ENCODE measurements around the gene GDA. TPM values are rescaled to one million over a fixed set of nuclear protein-coding genes. Genes with fewer than 3 reads are reported as not detected.
A peak's percentile ranks its signal among the peaks of the same experiment; 100 is the strongest.

GDA gene
- total RNA-seq, 1 experiment from 2014 or later: 142 TPM

- no peak overlapping the region for H2AFZ ChIP-seq
- TF ChIP-seq CTCF (conservative IDR thresholded peaks at IDR 0.05) (peak; percentile 65), EZH2 (IDR thresholded peaks at IDR 0.05; ENCODE audit: low read depth) (no peak)
- no peak overlapping the region for H3K27ac ChIP-seq
- POLR2A ChIA-PET (ENCODE audit: unreplicated experiment): no interaction called here
- H3K4me2 ChIP-seq: no peak overlapping the region
- no peaks in the 10 kb centered on the region for H3K27me3 ChIP-seq (ENCODE audit: insufficient read depth, low read depth)
- no peaks in the 10 kb centered on the region for H3K36me3 ChIP-seq (ENCODE audit: low read depth)
- H3K4me1 ChIP-seq (replicated peaks; ENCODE audit: insufficient read depth): no peaks in the 10 kb centered on the region
- CTCF ChIA-PET: interaction anchor here (0.5 kb wide), 1 partner anchor 289 kb away, joined by 3 read pairs; no protein-coding TSS in a partner anchor
- no peak overlapping the region for H3K4me3 ChIP-seq
- H4K20me1 ChIP-seq (ENCODE audit: insufficient read depth): 0 out of 2 replicates have a peak, but pooled peaks cover 3% of the 10 kb centered on the region
- H3K79me2 ChIP-seq (ENCODE audit: low read depth): no peaks in the 10 kb centered on the region
- no peaks in the 10 kb centered on the region for H3K9me2 ChIP-seq (ENCODE audit: insufficient read depth)
- peak in 1 of 2 experiments; percentile 15 for DNase-seq
- intact Hi-C loops (cut with micrococcal nuclease; ENCODE audit: unreplicated experiment): loop anchor here (5.0 kb wide), 2 partner anchors 51 to 166 kb away; no protein-coding TSS in a partner anchor
- H3K9me3 ChIP-seq (ENCODE audit: insufficient read depth, low read depth): no peaks in the 10 kb centered on the region
- H3F3A ChIP-seq (ENCODE audit: insufficient read depth, low read depth): no peaks in the 10 kb centered on the region
- no TSS peak for BruUV-seq (replicated peaks)
Observed at GRCh38 chr9:72203205-72203803, 54.1 kb downstream of the GDA start.

- H3K4me3 ChIP-seq: no peak overlapping the region
- no peaks in the 10 kb centered on the region for H3K36me3 ChIP-seq (ENCODE audit: low read depth)
- POLR2A ChIA-PET (ENCODE audit: unreplicated experiment): interaction anchor here (0.7 kb wide), 1 partner anchor 411 kb away, joined by 4 read pairs; no protein-coding TSS in a partner anchor
- no peaks in the 10 kb centered on the region for H3K9me3 ChIP-seq (ENCODE audit: insufficient read depth, low read depth)
- no peaks in the 10 kb centered on the region for H3K9me2 ChIP-seq (ENCODE audit: insufficient read depth)
- H3K4me1 ChIP-seq (replicated peaks; ENCODE audit: insufficient read depth): no peaks in the 10 kb centered on the region
- DNase-seq: no peak
- no TSS peak for BruUV-seq (replicated peaks)
- no peak overlapping the region for H3K4me2 ChIP-seq
- no peaks in the 10 kb centered on the region for H3K79me2 ChIP-seq (ENCODE audit: low read depth)
- H4K20me1 ChIP-seq (ENCODE audit: insufficient read depth): 0 out of 2 replicates have a peak, but pooled peaks cover 3% of the 10 kb centered on the region
- intact Hi-C loops (cut with micrococcal nuclease; ENCODE audit: unreplicated experiment): loop anchor here (5.0 kb wide), 2 partner anchors 52 to 167 kb away; no protein-coding TSS in a partner anchor
- no peak overlapping the region for H2AFZ ChIP-seq
- TF ChIP-seq EZH2 (IDR thresholded peaks at IDR 0.05; ENCODE audit: low read depth): no peak
- TF ChIP-seq CTCF (conservative IDR thresholded peaks at IDR 0.05): no peak
- H3K27me3 ChIP-seq (ENCODE audit: insufficient read depth, low read depth): no peaks in the 10 kb centered on the region
- CTCF ChIA-PET: interaction anchor here (0.6 kb wide), 1 partner anchor 13 kb away, joined by 3 read pairs; no protein-coding TSS in a partner anchor
- H3F3A ChIP-seq (ENCODE audit: insufficient read depth, low read depth): no peaks in the 10 kb centered on the region
- no peak overlapping the region for H3K27ac ChIP-seq
Observed at GRCh38 chr9:72204062-72204461, 54.8 kb downstream of the GDA start.

GRCh38 chr9:72205513-72205912 lies 56.3 kb downstream of the GDA start:
- Histone ChIP-seq H3K27ac (no peak overlapping the region), H3K36me3 (ENCODE audit: low read depth) (peaks cover 5% of the 10 kb centered on the region; the same call in 1 of the 2 replicates), H3K79me2 (ENCODE audit: low read depth) (no peaks in the 10 kb centered on the region), H2AFZ (no peak overlapping the region), H3K4me2 (no peak overlapping the region), H3K4me3 (no peak overlapping the region), H3K9me3 (ENCODE audit: insufficient read depth, low read depth) (no peaks in the 10 kb centered on the region), H4K20me1 (ENCODE audit: insufficient read depth) (0 out of 2 replicates have a peak, but pooled peaks cover 3% of the 10 kb centered on the region), H3F3A (ENCODE audit: insufficient read depth, low read depth) (no peaks in the 10 kb centered on the region; the same call in 1 of the 2 replicates), H3K27me3 (ENCODE audit: insufficient read depth, low read depth) (no peaks in the 10 kb centered on the region), H3K9me2 (ENCODE audit: insufficient read depth) (no peaks in the 10 kb centered on the region), H3K4me1 (replicated peaks; ENCODE audit: insufficient read depth) (no peaks in the 10 kb centered on the region)
- BruUV-seq (replicated peaks): no TSS peak
- DNase-seq: no peak
- ChIA-PET POLR2A (ENCODE audit: unreplicated experiment) (no interaction called here), CTCF (interaction anchor here (0.7 kb wide), 1 partner anchor 376 kb away, joined by 3 read pairs; no protein-coding TSS in a partner anchor)
- TF ChIP-seq CTCF (conservative IDR thresholded peaks at IDR 0.05): no peak
- no peak for TF ChIP-seq EZH2 (IDR thresholded peaks at IDR 0.05; ENCODE audit: low read depth)
- intact Hi-C loops (cut with micrococcal nuclease; ENCODE audit: unreplicated experiment): no loop called here
